Spleen (tissue), 7 donors: ENCODE data around the gene NPR2.

ENCODE experiments used
- CTCF ChIP-seq, 11 experiments: fragments of 200-600 bp in 7 of 11; fragments of 450-650 bp in 4 of 11; sonication (generic) in 4 of 11; IDR thresholded peaks in 8 of 11; conservative IDR thresholded peaks in 3 of 11; 1 replicate in 7 of 11; 2 replicates in 4 of 11; pipeline versions ENCODE4 v1.4.0 to v1.8.0; 2016 to 2021; ENCODE audit warnings: antibody characterized with exemption in 11 of 11, inconsistent platforms in 4 of 11, mild to moderate bottlenecking in 1 of 11
- POLR2A ChIP-seq, 3 donors: fragments of 450-650 bp; IDR thresholded peaks; one replicate each; pipeline ENCODE4 v1.5.1; 2017; ENCODE audit warnings: antibody characterized with exemption in 3 of 3, mild to moderate bottlenecking in 1 of 3
- donor health status: DM: no; HTN: no; CAD: no; lungs with moderate emphysema.
- donor health status: DM: no; HTN: no; CAD: no.
- donor health status: DM: no; HTN: no; CAD: no.

GRCh38 chr9:35852267-35852815, 61.0 kb downstream of the NPR2 start:
- no peak for TF ChIP-seq CTCF (IDR thresholded peaks at IDR 0.05 in 8 of 11, conservative IDR thresholded peaks at IDR 0.05 in 3 of 11)
- no peak for TF ChIP-seq POLR2A (IDR thresholded peaks at IDR 0.05)
